ENCODE measurements around the gene PAGE2. TPM values are rescaled to one million over a fixed set of nuclear protein-coding genes. Genes with fewer than 3 reads are reported as not detected.
"Not testable (repeated sequence)": the region's sequence is repeated elsewhere in the genome, so short reads cannot be mapped to it uniquely, and the experiment has no call there.

Gene PAGE2
- polyA plus RNA-seq (ENCODE audit: insufficient read length) = not detected

- DNase-seq = no peak
These were observed at the start of gene PAGE2 for GRCh38 chrX:55088795-55089489. Gene PAGE2, plus strand, starts transcription at chrX:55089018. Its CDS starts 1,003 bp downstream, at chrX:55090021.

DNA sequence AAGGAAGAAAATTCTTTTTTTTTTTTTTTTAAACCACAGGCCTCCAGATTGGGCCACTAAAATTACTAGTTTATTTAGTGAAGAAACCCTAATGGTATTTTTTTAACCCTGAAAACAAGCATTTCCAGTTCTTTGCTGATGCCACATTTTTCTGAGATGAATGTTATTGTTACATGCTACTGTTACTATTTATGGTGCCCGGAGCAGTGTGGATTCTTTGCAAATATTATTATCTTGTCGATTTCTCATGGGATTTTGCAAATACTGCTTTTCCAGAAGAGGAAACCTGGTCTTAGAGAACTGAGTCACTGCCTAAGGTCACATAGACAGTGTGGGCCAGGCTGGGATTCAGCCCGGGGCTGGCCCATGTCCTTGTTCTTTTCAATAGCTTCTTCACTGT is 49.3 kb upstream of the PAGE2 start:
- DNase-seq = no peak

GRCh38 chrX:55041514-55041913 is 47.3 kb upstream of the PAGE2 start:
- no peak for DNase-seq

- DNase-seq = not testable (repeated sequence)
These were observed 38.2 kb upstream of the PAGE2 start for GRCh38 chrX:55050599-55050998.

- no peak for DNase-seq
These were observed 31.8 kb upstream of the PAGE2 start for GRCh38 chrX:55056820-55057674.

DNA sequence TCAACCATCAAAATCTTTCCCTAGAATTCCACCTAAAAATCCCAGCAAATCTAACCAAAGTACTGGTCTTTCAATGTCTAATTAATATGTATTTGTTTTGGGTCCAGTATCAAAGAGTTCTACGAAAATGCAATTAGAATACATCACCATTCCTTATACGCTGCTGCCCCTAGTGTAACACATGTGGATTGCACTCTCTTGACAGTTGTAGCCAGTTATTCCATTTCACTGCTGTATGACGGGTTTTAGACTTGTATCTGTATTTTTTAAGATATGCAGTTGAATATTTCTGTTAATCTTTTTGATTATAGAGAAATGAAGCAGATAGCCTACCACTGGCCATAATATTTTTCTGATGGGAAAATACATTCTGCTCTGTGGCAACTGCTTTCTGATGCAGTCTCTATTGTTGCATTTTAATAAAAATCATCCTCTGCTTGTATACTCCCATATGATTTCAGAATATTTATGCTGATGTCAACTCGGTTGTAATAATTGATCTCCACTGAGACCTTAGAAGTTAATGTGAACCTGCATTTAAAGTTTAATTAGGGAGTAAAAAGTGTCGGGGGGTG is 31.1 kb upstream of the PAGE2 start:
- DNase-seq = peak; percentile 15

GRCh38 chrX:55067180-55067579 is 21.6 kb upstream of the PAGE2 start:
- DNase-seq = not testable (repeated sequence)

DNA sequence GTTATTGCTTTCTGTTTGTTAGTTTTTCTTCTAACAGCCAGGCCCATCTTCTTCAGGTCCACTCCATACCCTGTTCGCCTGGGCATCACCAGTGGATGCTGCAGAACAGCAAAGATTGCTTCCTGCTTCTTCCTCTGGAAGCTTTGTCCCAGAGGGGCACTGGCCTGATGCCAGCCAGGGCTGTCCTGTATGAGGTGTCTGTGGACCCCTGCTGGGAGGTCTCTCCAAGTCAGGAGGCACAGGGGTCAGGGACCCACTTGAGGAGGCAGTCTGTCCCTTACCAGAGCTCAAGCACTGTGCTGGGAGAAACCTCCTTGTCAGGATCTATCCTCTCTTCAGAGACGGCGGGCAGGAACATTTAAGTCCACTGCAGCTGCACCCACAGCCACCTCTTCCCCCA is 16.5 kb upstream of the PAGE2 start:
- DNase-seq = no peak

DNA sequence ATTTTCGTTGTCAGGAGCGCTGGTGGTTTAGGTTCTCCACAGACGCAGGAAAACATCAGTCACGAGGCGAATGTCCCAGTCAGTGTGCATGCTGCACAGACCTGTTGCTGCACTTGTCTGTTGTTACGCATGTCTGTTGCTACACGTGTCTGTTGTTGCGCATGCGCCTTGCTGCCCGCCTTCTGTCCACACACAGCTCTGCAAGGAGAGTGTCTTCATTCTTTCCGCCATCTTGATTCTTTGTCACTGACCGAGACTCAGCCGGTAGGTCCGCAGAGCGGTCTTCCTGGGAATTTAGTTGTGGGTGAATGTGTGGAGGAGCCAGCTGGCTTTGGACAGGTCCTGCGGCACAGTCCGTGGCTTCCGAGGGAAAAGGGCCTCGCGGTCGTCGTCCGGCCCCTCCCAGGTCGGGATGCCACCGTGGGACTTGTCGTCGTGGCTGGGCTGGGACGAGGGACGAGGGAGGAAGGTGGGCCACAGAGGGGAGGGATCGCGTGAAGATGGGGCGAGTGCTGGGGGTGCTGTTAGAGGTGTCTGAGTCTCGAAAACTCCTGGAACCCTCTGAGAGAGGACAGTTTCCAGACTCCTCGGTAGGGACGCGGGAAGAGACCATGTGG is 13.9 kb upstream of the PAGE2 start, which contains the start of gene PAGE2B:
PAGE2B (plus strand) TSS at position 180 of the 617 bp plus-strand sequence. CDS start 1,012 bp downstream, outside the sequence.
- DNase-seq = no peak

DNA sequence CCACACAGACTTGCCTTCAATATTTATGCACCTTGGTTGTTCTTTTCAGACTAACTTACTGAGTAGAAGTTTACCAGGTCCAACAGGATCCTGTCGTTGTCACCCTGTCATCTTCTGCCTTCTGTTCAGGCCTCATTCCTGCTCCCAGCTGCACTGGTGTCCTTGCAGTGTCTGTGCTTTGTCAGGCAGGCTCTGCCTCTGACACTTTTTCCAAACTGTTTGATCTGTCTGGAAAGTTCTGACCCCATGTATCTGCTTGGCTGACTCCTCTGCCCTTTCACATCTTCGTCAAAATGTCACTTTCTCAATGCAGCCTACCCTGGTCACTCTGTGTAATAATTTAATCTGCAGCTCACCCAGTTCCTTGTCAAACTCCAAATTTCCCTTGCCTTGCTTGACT is 9.9 kb downstream of the PAGE2 start:
- no peak for DNase-seq

DNA sequence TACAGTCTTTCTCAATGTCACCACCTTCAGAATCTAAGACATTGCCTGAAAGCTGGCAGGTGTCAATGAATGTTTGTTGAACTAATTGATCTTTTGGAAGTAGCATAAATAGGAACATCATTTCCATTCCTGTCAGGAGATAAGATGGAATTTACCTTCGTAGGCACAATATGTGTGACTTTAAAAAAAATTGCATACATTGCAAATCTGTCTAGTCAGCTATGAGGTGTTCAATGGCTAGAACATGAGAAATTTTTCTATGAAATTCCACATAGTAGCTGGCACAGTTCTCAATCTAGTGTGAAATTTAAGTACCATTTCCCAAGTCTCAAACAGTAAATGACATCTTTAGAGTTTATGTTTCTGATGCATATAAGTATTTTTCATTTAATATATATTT is 10.3 kb downstream of the PAGE2 start:
- no peak for DNase-seq

- DNase-seq = no peak
These were observed 13.9 kb downstream of the PAGE2 start for GRCh38 chrX:55102754-55103153.

GRCh38 chrX:55107262-55107661 is 18.4 kb downstream of the PAGE2 start:
- DNase-seq = no peak

GRCh38 chrX:55107911-55108310 is 19.1 kb downstream of the PAGE2 start:
- no peak for DNase-seq

DNA sequence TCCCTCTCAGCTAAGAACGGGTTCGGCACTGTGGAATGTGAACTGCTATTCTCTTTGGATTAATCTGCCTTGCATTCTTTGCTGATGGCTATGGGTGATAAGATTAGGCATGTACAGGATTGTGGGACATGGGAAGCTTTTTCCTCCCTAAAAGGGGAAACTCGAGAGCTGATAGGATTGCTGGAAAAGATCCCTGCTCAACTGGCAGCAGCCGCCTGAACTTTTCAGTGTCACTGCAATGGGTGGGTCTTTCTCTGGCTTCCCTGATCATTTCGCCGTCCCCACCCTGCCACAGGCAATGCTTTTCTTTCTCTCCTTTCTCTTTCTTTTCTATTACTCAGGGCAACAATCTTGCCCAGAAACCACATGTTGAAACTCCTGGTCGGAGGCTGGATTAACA is 20.5 kb downstream of the PAGE2 start:
- DNase-seq = no peak

- DNase-seq = no peak
These were observed 22.9 kb downstream of the PAGE2 start for GRCh38 chrX:55111578-55112254.

- DNase-seq = not testable (repeated sequence)
These were observed 27.8 kb downstream of the PAGE2 start for GRCh38 chrX:55116589-55116988.

- no peak for DNase-seq
These were observed 29.8 kb downstream of the PAGE2 start for GRCh38 chrX:55118574-55118973.

- DNase-seq = no peak
These were observed 30.5 kb downstream of the PAGE2 start for GRCh38 chrX:55119271-55119670.

DNA sequence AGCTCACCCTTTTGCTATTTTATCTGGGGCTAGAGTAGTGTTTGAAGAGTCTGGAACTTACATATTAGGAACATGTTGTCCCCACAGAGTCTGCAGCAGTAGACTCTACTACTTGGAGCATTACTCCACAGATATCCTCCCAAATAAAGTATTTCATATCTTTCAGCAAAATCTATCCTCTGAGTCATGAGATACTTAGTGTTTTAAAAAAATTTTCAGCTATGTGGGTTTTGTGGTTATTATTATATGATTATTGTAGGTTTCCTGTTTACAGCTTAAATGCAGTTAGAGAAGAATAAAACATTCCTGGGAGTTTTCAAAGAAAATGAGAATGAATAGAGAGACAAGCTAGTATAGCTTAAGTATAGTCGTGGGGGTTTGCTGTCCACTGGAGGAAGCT is 30.9 kb downstream of the PAGE2 start:
- no peak for DNase-seq

DNA sequence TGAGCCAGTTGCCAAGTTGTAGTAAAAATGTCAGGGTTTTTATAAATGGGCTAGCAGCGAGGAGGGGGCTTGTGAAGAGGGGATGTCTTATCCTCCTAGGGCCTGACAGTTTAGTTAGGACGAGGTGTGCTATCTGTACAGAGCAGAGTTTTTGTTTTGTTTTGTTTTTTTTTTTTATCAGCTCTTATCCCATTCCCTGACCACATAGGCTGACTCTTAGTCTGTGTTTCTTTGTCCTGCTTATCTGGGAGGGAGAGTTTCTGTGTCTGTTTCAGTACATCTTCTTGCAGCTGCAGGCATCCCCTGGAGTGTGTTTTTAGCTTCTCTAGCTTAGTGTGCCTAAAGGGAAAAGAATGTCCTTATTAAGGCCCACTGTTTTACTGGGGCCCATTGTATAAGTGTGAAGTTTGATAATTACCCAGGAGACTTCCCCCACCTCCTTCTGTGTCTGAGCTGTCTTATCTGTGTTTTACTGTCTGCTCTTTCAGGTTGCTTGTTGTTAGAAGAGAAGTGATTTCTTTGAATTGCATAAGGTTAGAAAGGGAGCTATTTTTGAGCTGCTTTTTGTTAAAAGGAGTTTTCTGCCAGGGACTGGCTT is 32.0 kb downstream of the PAGE2 start:
- no peak for DNase-seq

- no peak for DNase-seq
These were observed 35.1 kb downstream of the PAGE2 start for GRCh38 chrX:55123900-55124299.
